K562 (cell line): ENCODE measurements around the gene OR6B2.

ENCODE experiments used
- CREM ChIP-seq: IDR thresholded peaks from 2 replicates; pipeline ENCODE4 v1.6.1; 2014; ENCODE audit warnings: antibody characterized with exemption, low read depth
- NFIC ChIP-seq: fragments of 450-650 bp; IDR thresholded peaks from 2 replicates; pipeline ENCODE4 v1.6.1; 2017; ENCODE audit warnings: mild to moderate bottlenecking, inconsistent platforms
- ZNF740 ChIP-seq, 3 experiments: fragments of 200-800 bp in 1 of 3; sonication (Bioruptor generic) in 1 of 3; sonication (generic) in 1 of 3; formaldehyde crosslinking in 1 of 3; IDR thresholded peaks; 2 replicates each; pipeline versions ENCODE4 v1.6.1 to v1.8.0; 2016 to 2022; ENCODE audit warnings: mild to moderate bottlenecking in 2 of 3, missing compliant biosample characterization in 2 of 3, missing genetic modification characterization in 2 of 3, missing genetic modification reagents in 1 of 3

GRCh38 chr2:239993291-239993690 lies 36.9 kb downstream of the OR6B2 start:
- TF ChIP-seq ZNF740 (CRISPR knock-in tag; IDR thresholded peaks at IDR 0.05): no peak
- no peak for TF ChIP-seq ZNF740 (tag; IDR thresholded peaks at IDR 0.05)
- TF ChIP-seq NFIC: no peak
- TF ChIP-seq CREM: no peak
